Measurements from ENCODE around the gene HIPK3.

DNA sequence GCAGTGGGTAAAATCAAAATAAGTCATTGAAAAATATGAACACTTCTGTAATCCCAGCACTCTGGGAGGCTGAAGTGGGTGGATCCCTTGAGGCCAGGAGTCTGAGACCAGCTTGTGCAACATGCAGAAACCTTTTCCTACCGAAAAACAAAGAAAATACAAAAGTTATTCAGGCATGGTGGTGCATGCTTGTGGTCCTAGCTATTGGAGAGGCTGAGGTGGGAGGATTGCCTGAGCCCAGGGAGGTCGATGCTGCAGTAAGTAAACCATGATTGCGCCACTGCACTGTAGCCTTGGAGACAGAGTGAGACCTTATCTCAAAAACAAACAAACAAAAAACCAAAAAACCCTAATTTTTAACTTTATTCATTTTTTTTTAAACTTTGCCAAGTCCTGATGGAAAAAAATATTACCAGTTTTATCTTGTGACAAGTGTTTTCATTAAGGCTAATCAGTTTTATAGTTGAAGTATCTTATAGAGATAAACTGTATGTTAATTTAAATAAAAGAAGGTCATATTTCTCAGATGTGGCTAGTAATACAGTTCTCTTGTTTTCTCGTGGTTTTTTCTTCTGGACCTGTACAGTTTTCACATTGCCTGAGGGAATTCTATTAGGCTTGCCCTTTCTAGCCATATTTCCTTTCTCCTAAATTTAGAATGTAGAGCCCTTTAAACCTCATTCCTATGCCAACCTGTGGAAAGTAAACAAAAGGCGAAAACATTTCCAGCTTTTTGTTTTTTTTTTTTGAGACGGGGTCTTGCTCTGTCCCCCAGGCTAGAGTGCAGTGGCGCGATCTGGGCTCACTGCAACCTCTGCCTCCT is 9.4 kb downstream of the HIPK3 start:
- no peak for TF ChIP-seq CTCF (IDR thresholded peaks at IDR 0.05; ENCODE audit: low read depth, low read length)
- TF ChIP-seq EZH2phosphoT487 (IDR thresholded peaks at IDR 0.05; ENCODE audit: low read depth): no peak

Measured in OCI-LY3 (cell line).